ENCODE measurements around the gene SLC24A3. TPM values are rescaled to one million over a fixed set of nuclear protein-coding genes. Genes with fewer than 3 reads are reported as not detected.

SLC24A3 gene
- total and polyA plus RNA-seq, 7 experiments from 2014 or later = 0.58 to 1.0 TPM; not detected in 5

DNA sequence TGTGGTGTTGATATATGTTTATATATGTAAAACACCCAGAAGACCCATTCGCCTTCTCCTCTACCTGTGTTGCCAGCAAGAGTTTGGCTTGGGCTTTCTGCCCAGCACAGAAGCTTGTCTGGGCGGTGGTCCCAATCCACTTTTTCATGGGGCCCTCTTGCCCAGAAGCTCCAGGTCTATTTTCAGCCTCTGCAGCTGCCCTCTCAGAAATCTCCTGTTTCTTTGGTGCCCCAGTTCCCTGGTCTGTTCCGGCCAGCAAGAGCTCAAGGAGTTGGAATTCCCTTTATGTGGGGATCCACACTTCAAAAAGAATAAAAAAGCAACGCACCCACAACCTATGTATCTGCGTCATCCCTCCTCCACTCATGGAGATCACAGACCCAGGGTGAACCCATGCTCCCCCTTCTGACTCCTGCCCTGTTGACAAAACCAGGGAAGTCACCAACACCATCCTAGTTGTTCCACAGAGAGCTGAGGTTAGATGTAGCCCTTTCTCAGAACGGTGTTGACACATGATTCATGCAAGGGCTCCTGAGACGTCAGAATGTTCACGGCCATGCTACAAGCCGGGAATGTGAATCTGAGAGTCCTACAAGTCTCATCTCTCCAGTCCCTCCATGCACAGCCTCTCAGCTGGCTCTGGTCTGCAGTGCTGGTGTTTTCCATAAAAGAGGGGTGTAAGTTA is 388.8 kb downstream of the SLC24A3 start:
- H3K36me3 ChIP-seq (ENCODE audit: control insufficient read depth in 2 of 3, insufficient read depth in 3 of 3, low read length in 3 of 3) = no peaks in the 10 kb centered on the region
- ATAC-seq (no peak), DNase-seq (no peak)
- no peaks in the 10 kb centered on the region for H3K36me3 Mint-ChIP-seq
- no peak overlapping the region for H3K4me3 Mint-ChIP-seq
- no peaks in the 10 kb centered on the region for H3K27me3 ChIP-seq (ENCODE audit: control insufficient read depth in 2 of 2, insufficient read depth in 2 of 2, low read length in 2 of 2)
- intact Hi-C loops (cut with micrococcal nuclease) = no loop called here
- ChIA-PET CTCF (no interaction called here), POLR2A (no interaction called here)
- H3K4me3 ChIP-seq (ENCODE audit: low read length) = no peak overlapping the region
- H3K4me1 ChIP-seq (ENCODE audit: control insufficient read depth in 2 of 2, insufficient read depth in 2 of 2, low read length in 2 of 2) = no peaks in the 10 kb centered on the region
- peaks cover 0 to 2% (median 0%) of the 10 kb centered on the region in 7 donors for H3K4me1 Mint-ChIP-seq
- no peak overlapping the region for H3K27ac ChIP-seq (ENCODE audit: low read depth, low read length)
- peaks cover 0 to 3% (median 0%) of the 10 kb centered on the region in 11 donors for H3K9me3 Mint-ChIP-seq
- no peak overlapping the region for H3K27ac Mint-ChIP-seq
- no peaks in the 10 kb centered on the region for H3K9me3 ChIP-seq (ENCODE audit: control insufficient read depth in 2 of 3, low read length in 3 of 3)
- H3K27me3 Mint-ChIP-seq = peaks cover 0 to 4% (median 0%) of the 10 kb centered on the region in 5 donors

DNA sequence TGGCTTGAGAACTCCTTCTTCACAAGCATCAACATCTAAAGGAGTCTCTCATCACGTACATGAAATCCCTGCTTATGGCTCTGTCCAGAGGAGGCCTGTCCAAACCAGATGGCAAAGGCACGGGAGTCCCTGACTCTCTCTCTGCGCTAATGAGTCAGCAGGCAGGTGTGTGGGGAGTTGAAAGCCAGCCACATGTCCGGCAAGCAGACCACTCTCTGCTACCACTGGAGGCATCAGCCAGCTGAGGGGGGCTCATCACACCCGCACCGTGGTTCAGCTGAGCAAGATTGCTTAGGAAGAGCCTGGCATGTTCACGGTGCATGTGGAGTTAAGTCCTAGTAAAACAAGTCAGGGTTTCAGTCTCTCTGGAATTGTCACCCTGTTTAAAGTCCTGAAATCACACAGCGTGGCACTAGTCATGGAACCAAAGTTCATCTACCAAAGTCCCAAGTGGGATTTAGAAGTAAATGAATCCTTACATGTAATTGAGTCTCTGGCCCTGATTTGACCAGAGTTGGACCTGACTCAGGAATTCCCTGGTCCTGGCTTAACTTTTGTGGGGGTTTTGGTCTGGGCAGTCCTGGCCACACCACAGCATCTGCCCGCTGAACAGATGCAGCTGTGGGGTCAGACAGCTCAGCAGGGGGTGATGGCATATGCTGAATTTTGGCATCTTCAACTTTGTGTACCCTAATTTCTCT is 390.4 kb downstream of the SLC24A3 start:
- no peak overlapping the region for H3K27ac ChIP-seq (ENCODE audit: low read depth, low read length)
- Mint-ChIP-seq H3K27ac (no peak overlapping the region), H3K36me3 (no peaks in the 10 kb centered on the region), H3K4me3 (no peak overlapping the region), H3K9me3 (peaks cover 0 to 3% (median 0%) of the 10 kb centered on the region in 11 donors), H3K27me3 (peaks cover 0 to 4% (median 0%) of the 10 kb centered on the region in 5 donors), H3K4me1 (peaks cover 0 to 2% (median 0%) of the 10 kb centered on the region in 7 donors)
- intact Hi-C loops (cut with micrococcal nuclease) = no loop called here
- H3K9me3 ChIP-seq (ENCODE audit: control insufficient read depth in 2 of 3, low read length in 3 of 3) = no peaks in the 10 kb centered on the region
- H3K4me1 ChIP-seq (ENCODE audit: control insufficient read depth in 2 of 2, insufficient read depth in 2 of 2, low read length in 2 of 2) = no peaks in the 10 kb centered on the region
- H3K4me3 ChIP-seq (ENCODE audit: low read length) = no peak overlapping the region
- ATAC-seq = no peak
- H3K27me3 ChIP-seq (ENCODE audit: control insufficient read depth in 2 of 2, insufficient read depth in 2 of 2, low read length in 2 of 2) = no peaks in the 10 kb centered on the region
- POLR2A ChIA-PET = no interaction called here
- CTCF ChIA-PET = no interaction called here
- H3K36me3 ChIP-seq (ENCODE audit: control insufficient read depth in 2 of 3, insufficient read depth in 3 of 3, low read length in 3 of 3) = no peaks in the 10 kb centered on the region
- DNase-seq = no peak

DNA sequence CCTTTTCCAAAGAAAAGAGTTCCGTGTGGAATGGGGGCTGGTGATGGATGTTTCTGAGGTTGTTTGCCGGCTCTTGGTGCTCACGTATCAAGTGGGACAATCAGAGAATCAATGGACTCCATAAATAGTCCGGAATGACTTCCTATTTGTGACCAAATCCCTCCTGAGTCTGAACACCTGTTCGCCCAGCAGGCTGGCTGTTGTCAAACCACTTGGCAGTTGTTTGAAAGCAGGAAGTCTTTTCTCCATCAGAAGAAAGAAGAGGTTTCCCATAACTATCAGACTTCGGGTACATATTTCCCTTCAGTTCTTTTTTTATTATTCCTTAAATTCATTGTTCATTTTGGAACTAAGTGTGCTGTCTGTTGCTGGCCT is 390.9 kb downstream of the SLC24A3 start:
- H3K27me3 ChIP-seq (ENCODE audit: control insufficient read depth in 2 of 2, insufficient read depth in 2 of 2, low read length in 2 of 2) = no peaks in the 10 kb centered on the region
- Mint-ChIP-seq H3K4me1 (peaks cover 0 to 2% (median 0%) of the 10 kb centered on the region in 7 donors), H3K4me3 (no peak overlapping the region), H3K36me3 (no peaks in the 10 kb centered on the region), H3K27me3 (peaks cover 0 to 4% (median 0%) of the 10 kb centered on the region in 5 donors), H3K9me3 (peaks cover 0 to 3% (median 0%) of the 10 kb centered on the region in 11 donors), H3K27ac (no peak overlapping the region)
- ChIA-PET POLR2A (no interaction called here), CTCF (no interaction called here)
- no peaks in the 10 kb centered on the region for H3K9me3 ChIP-seq (ENCODE audit: control insufficient read depth in 2 of 3, low read length in 3 of 3)
- H3K36me3 ChIP-seq (ENCODE audit: control insufficient read depth in 2 of 3, insufficient read depth in 3 of 3, low read length in 3 of 3) = no peaks in the 10 kb centered on the region
- no peak for ATAC-seq
- intact Hi-C loops (cut with micrococcal nuclease) = no loop called here
- H3K4me1 ChIP-seq (ENCODE audit: control insufficient read depth in 2 of 2, insufficient read depth in 2 of 2, low read length in 2 of 2) = no peaks in the 10 kb centered on the region
- no peak for DNase-seq
- H3K4me3 ChIP-seq (ENCODE audit: low read length) = no peak overlapping the region
- no peak overlapping the region for H3K27ac ChIP-seq (ENCODE audit: low read depth, low read length)

DNA sequence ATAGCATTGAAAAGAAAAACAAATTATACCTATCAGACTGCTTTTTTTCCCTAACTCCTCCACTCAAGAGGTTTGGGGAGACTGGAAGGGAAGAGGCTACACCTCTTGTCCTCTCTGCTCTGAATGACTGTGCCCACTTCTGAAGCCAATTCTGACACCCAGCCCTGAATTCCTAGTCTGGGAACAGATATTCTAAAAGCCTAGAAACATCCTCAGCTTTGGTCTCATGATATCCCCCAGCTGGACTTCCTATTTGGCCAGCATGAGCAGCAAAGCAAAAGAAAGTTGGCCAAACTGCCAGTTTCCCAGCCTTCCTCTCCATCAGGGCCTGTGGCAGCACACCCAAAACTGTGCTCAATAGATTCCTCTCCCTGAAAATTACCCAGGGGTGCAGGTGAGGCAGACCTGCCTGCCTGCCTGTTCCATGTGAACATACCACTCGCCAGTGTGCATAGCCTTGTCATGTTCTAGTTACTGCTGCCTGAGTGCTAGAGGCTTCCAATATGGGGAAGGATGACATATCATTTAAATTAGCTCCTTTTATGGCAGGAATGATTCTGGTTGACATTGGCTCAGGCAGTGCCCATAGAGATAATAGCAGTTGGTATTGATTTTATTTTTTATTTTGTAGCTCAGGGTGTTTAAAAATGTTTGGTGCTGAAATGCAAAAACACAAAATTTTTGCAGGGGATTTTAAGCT is 393.5 kb downstream of the SLC24A3 start:
- Mint-ChIP-seq H3K4me1 (peaks cover 0 to 2% (median 0%) of the 10 kb centered on the region in 7 donors), H3K9me3 (peaks cover 0 to 3% (median 0%) of the 10 kb centered on the region in 11 donors), H3K27ac (no peak overlapping the region), H3K27me3 (peaks cover 0 to 10% (median 0%) of the 10 kb centered on the region in 5 donors), H3K36me3 (no peaks in the 10 kb centered on the region), H3K4me3 (no peak overlapping the region)
- no peaks in the 10 kb centered on the region for H3K36me3 ChIP-seq (ENCODE audit: control insufficient read depth in 2 of 3, insufficient read depth in 3 of 3, low read length in 3 of 3)
- no peak overlapping the region for H3K27ac ChIP-seq (ENCODE audit: low read depth, low read length)
- H3K4me3 ChIP-seq (ENCODE audit: low read length) = no peak overlapping the region
- ATAC-seq = no peak
- no peaks in the 10 kb centered on the region for H3K4me1 ChIP-seq (ENCODE audit: control insufficient read depth in 2 of 2, insufficient read depth in 2 of 2, low read length in 2 of 2)
- H3K9me3 ChIP-seq (ENCODE audit: control insufficient read depth in 2 of 3, low read length in 3 of 3) = no peaks in the 10 kb centered on the region
- CTCF ChIA-PET = no interaction called here
- DNase-seq = no peak
- POLR2A ChIA-PET = no interaction called here
- H3K27me3 ChIP-seq (ENCODE audit: control insufficient read depth in 2 of 2, insufficient read depth in 2 of 2, low read length in 2 of 2) = no peaks in the 10 kb centered on the region
- intact Hi-C loops (cut with micrococcal nuclease) = no loop called here

DNA sequence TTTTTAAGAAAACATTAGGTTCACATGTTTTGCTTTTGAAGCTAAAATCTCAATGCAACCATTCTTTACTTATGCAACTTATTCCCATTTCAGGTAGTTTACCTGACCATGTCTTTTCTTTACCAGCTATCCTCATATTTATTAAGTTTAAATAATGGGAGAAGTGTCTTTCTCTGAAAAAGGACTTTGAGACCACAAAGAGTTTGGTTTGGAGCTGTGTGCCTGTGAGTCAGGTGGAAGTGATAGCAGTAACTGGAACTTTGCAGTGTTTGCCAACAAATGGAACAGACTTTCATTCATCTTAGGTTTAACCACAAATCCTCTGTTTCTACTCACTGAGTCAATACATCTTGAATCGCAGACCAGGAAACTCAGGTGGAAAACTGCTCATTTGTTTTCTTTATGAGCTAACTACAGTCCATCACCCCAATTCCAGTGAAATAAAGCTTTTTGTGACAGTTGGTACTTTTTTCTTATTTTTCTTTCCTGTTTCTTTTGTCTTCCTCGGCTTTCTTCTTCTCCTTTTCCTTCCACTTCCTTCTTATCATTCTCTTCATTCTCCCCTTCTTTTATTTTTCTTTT is 397.3 kb downstream of the SLC24A3 start:
- Histone ChIP-seq H3K4me1 (ENCODE audit: control insufficient read depth in 2 of 2, insufficient read depth in 2 of 2, low read length in 2 of 2) (no peaks in the 10 kb centered on the region), H3K27me3 (ENCODE audit: control insufficient read depth in 2 of 2, insufficient read depth in 2 of 2, low read length in 2 of 2) (no peaks in the 10 kb centered on the region), H3K4me3 (ENCODE audit: low read length) (no peak overlapping the region), H3K27ac (ENCODE audit: low read depth, low read length) (no peak overlapping the region), H3K36me3 (ENCODE audit: control insufficient read depth in 2 of 3, insufficient read depth in 3 of 3, low read length in 3 of 3) (no peaks in the 10 kb centered on the region), H3K9me3 (ENCODE audit: control insufficient read depth in 2 of 3, low read length in 3 of 3) (no peaks in the 10 kb centered on the region)
- H3K4me1 Mint-ChIP-seq = no peaks in the 10 kb centered on the region
- H3K27ac Mint-ChIP-seq = no peak overlapping the region
- no peak overlapping the region for H3K4me3 Mint-ChIP-seq
- POLR2A ChIA-PET = no interaction called here
- ATAC-seq (no peak), DNase-seq (no peak)
- no peaks in the 10 kb centered on the region for H3K36me3 Mint-ChIP-seq
- H3K9me3 Mint-ChIP-seq = peaks cover 0 to 4% (median 0%) of the 10 kb centered on the region in 11 donors
- intact Hi-C loops (cut with micrococcal nuclease) = no loop called here
- CTCF ChIA-PET = no interaction called here
- H3K27me3 Mint-ChIP-seq = peaks cover 0 to 30% (median 24%) of the 10 kb centered on the region in 5 donors

DNA sequence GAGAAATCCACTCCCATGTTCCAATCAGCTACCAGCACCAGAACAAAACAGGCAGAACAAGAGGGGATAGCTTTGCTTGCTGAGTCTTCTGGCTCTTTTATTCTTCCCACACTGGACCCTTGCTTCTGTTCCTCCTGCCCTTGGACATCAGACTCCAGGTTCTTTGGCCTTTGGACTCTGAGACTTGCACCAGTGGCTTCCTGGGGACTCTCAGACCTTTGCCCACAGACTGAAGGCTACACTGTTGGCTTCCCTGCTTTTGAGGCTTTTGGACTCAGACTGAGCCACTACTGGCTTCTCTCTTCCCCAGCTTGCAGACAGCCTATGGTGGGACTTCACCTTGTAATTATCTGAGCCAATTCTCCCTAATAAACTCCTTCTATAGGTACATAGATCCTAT is 403.2 kb downstream of the SLC24A3 start:
- Histone ChIP-seq H3K36me3 (ENCODE audit: control insufficient read depth in 2 of 3, insufficient read depth in 3 of 3, low read length in 3 of 3) (no peaks in the 10 kb centered on the region), H3K27me3 (ENCODE audit: control insufficient read depth in 2 of 2, insufficient read depth in 2 of 2, low read length in 2 of 2) (no peaks in the 10 kb centered on the region), H3K4me1 (ENCODE audit: control insufficient read depth in 2 of 2, insufficient read depth in 2 of 2, low read length in 2 of 2) (no peaks in the 10 kb centered on the region), H3K4me3 (ENCODE audit: low read length) (no peak overlapping the region), H3K27ac (ENCODE audit: low read depth, low read length) (no peak overlapping the region), H3K9me3 (ENCODE audit: control insufficient read depth in 2 of 3, low read length in 3 of 3) (no peaks in the 10 kb centered on the region)
- ATAC-seq = no peak
- Mint-ChIP-seq H3K4me3 (no peak overlapping the region), H3K27me3 (peaks cover 0 to 57% (median 29%) of the 10 kb centered on the region in 5 donors), H3K27ac (no peak overlapping the region), H3K4me1 (peaks cover 0 to 5% (median 0%) of the 10 kb centered on the region in 7 donors), H3K9me3 (peaks cover 0 to 4% (median 0%) of the 10 kb centered on the region in 11 donors), H3K36me3 (no peaks in the 10 kb centered on the region)
- POLR2A ChIA-PET = no interaction called here
- no peak for DNase-seq
- intact Hi-C loops (cut with micrococcal nuclease) = no loop called here
- CTCF ChIA-PET = no interaction called here

All from naive thymus-derived CD4-positive, alpha-beta T cell (primary cell).